Kidney capillary endothelial cell (primary cell): ENCODE data around the gene PIGU.
"Not testable (repeated sequence)": the region's sequence is repeated elsewhere in the genome, so short reads cannot be mapped to it uniquely, and the experiment has no call there.

ENCODE experiments used
- DNase-seq: peaks from one replicate; pipeline ENCODE4 v3.0.0-alpha.2; 2018; ENCODE audit warnings: low spot score

Gene PIGU

GRCh38 chr20:34532756-34533155 is 144.1 kb downstream of the PIGU start:
- no peak for DNase-seq

- no peak for DNase-seq
Observed at GRCh38 chr20:34532320-34532719, 144.6 kb downstream of the PIGU start.

- DNase-seq: no peak
Observed at GRCh38 chr20:34531608-34532265, 145.2 kb downstream of the PIGU start.

GRCh38 chr20:34530342-34530741 is 146.6 kb downstream of the PIGU start:
- DNase-seq: no peak

- no peak for DNase-seq
Observed at GRCh38 chr20:34529742-34530141, 147.2 kb downstream of the PIGU start.

GRCh38 chr20:34528921-34529297 is 148.0 kb downstream of the PIGU start:
- no peak for DNase-seq

- DNase-seq: no peak
Observed at GRCh38 chr20:34527016-34527415, 149.9 kb downstream of the PIGU start.

- DNase-seq: no peak
Observed at GRCh38 chr20:34526466-34526865, 150.4 kb downstream of the PIGU start.

GRCh38 chr20:34525709-34526416 is 151.0 kb downstream of the PIGU start:
- peak; percentile 94 for DNase-seq

- DNase-seq: no peak
Observed at GRCh38 chr20:34525342-34525708, 151.6 kb downstream of the PIGU start.

- DNase-seq: no peak
Observed at GRCh38 chr20:34524426-34524825, 152.5 kb downstream of the PIGU start.

- peak; percentile 25 for DNase-seq
Observed at GRCh38 chr20:34522969-34523871, 153.7 kb downstream of the PIGU start.

GRCh38 chr20:34519841-34520240 is 157.1 kb downstream of the PIGU start:
- DNase-seq: not testable (repeated sequence)

GRCh38 chr20:34518863-34519262 is 158.0 kb downstream of the PIGU start:
- DNase-seq: not testable (repeated sequence)

- peak; percentile 17 for DNase-seq
Observed at GRCh38 chr20:34517114-34517505, 159.8 kb downstream of the PIGU start.

GRCh38 chr20:34516247-34517113 is 160.4 kb downstream of the PIGU start, which contains the start of gene DYNLRB1:
DYNLRB1 (plus strand) TSS chr20:34516422; CDS start chr20:34516459, 37 bp downstream.
- DNase-seq: peak; percentile 89

GRCh38 chr20:34515484-34516246 is 161.2 kb downstream of the PIGU start:
- peak; percentile 25 for DNase-seq

- DNase-seq: no peak
Observed at GRCh38 chr20:34514897-34515483, 161.9 kb downstream of the PIGU start.

GRCh38 chr20:34514034-34514433 is 162.9 kb downstream of the PIGU start:
- DNase-seq: not testable (repeated sequence)

GRCh38 chr20:34512955-34513419 is 163.9 kb downstream of the PIGU start:
- DNase-seq: no peak
